ENCODE measurements around the gene PDZK1IP1.

The PDZK1IP1 gene, protein sequence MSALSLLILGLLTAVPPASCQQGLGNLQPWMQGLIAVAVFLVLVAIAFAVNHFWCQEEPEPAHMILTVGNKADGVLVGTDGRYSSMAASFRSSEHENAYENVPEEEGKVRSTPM

GRCh38 chr1:47189844-47190508 lies at the start of gene PDZK1IP1:
Gene PDZK1IP1, minus strand, starts transcription at chr1:47190036. Its CDS starts 104 bp downstream, at chr1:47189932.
- no peak for DNase-seq (ENCODE audit: low read depth in 3 of 3)

- DNase-seq (ENCODE audit: low read depth in 3 of 3): no peak
These were observed 49.2 kb upstream of the PDZK1IP1 start for GRCh38 chr1:47238935-47239592.

DNA sequence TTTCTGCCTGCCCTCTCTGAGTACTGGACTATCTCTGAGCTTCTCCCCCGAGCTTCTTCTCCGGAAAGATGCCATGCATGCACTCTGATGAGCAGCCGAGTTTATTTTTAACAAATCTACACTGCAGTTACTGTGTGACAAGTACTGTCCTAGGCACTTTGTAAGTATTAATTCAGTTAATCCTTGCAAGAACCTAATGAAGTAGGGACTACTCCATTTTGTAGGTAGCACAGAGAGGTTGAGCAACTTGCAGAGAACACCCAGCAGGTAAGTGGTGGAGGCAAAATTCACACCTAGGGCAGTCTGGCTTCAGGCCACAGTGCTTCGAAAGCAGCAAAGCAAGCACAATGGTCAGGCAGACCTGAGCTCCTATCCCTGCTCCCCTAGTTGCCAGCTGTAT lies 46.0 kb upstream of the PDZK1IP1 start:
- no peak for DNase-seq (ENCODE audit: low read depth in 3 of 3)

DNA sequence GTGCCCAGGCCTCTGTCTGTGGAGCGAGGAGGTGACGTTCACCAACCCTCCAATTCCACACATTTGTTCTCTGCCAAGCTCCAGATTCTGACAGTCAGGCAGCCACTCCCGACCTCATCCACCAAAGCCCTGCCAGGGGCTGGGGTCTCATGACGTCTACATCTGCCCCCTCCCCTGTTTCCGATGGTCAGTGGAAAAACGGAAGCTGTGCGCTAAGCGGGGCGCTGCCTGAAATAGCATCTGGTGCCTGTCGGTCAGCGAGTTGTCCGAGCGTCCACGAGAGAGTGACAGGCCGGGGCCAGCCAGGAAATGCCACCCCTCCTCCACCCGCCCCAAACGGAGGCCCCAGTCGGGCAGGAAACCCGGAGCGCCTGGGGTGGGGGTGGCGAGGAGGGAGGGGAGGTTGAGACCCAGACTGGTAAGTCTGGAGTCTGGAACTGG lies 45.4 kb upstream of the PDZK1IP1 start:
- no peak for DNase-seq (ENCODE audit: low read depth in 3 of 3)

DNA sequence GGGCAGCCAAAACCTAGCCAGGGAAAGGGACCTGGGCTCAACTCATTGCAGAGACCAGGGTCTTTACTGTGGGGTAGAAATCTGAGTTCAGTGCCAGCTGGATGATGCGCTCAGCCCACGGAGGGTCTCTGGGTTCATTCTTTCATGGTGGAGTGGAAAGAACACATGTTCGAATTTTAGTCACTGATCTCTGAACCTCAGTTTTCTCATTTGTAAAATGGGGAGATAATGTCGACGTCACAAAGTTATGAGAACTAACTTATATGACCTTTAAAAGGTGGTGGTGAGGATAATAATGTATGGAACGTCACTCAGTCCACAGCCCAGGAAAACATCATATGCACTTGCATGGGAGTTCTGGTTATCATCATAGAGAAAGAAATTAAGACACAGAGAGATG lies 43.4 kb upstream of the PDZK1IP1 start:
- no peak for DNase-seq (ENCODE audit: low read depth in 3 of 3)

GRCh38 chr1:47232187-47232874 lies 42.5 kb upstream of the PDZK1IP1 start, which contains the start of gene TAL1:
Gene TAL1, minus strand, starts transcription at chr1:47232225. Its CDS starts 6,337 bp downstream, at chr1:47225888.
- DNase-seq (ENCODE audit: low read depth in 3 of 3): no peak

- DNase-seq (ENCODE audit: low read depth in 3 of 3): no peak
These were observed 41.7 kb upstream of the PDZK1IP1 start for GRCh38 chr1:47231301-47232186.

GRCh38 chr1:47230692-47231300 lies 41.0 kb upstream of the PDZK1IP1 start:
- no peak for DNase-seq (ENCODE audit: low read depth in 3 of 3)

DNA sequence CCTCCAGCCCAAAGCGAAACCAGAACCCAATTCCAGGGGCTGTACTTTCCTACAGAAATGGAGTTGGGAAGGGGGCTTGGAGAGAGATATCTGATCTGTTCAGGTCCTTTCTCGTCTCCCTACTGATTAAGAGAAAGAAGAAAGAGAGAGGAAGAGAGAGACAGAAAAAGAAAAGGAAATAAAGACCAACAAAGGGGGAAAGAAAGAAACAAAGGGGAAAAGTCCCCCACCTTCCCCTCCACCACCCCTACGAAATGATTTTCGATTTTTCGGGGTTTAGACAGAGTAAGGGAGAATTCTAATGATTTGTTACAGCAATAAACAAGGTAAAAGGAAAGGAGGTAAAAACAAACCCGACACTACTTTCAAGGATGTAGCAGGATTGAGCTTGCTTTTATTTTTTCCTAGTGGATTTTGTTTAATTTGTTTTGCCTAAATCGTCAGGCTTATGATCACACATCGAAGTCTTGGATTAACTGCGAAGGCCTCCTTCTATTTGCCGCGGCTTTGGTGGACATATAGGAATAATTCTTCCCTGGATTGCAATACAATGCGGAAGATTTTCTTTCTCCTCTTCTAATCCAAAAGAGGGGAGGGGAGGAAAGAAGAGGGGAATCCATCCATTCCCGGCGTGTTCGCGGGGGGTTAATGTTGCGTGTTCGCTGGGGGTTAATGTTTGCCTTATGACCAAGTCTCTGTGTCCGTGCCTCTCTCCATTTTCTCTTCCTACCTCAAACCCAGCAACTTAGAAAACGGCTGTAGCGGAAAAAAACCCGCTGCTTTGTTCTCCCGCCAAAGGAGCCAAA lies 40.3 kb upstream of the PDZK1IP1 start:
- DNase-seq (ENCODE audit: low read depth in 3 of 3): no peak

GRCh38 chr1:47229031-47229885 lies 39.4 kb upstream of the PDZK1IP1 start:
- DNase-seq (ENCODE audit: low read depth in 3 of 3): no peak

- no peak for DNase-seq (ENCODE audit: low read depth in 3 of 3)
These were observed 38.8 kb upstream of the PDZK1IP1 start for GRCh38 chr1:47228644-47229030.

- no peak for DNase-seq (ENCODE audit: low read depth in 3 of 3)
These were observed 37.8 kb upstream of the PDZK1IP1 start for GRCh38 chr1:47227341-47228232.

DNA sequence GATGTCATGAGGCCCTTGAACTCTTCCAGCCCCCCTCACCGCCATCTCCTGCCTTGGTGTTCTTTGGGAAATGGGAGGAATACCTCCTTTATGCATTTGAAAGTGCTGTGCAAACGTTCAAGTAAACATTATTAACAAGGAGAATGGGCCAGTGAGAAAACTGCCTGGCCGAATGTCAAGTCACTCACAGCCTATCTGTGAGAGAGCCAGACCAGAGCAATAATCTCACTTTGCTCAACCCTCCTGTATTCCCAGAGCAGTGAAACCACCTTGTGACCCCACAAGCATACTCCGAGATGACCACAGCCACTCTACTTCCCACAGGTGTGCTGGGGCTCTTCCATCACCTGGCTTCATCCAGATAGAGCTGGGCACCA lies 37.0 kb upstream of the PDZK1IP1 start:
- no peak for DNase-seq (ENCODE audit: low read depth in 3 of 3)

GRCh38 chr1:47226121-47226838 lies 36.4 kb upstream of the PDZK1IP1 start:
- no peak for DNase-seq (ENCODE audit: low read depth in 3 of 3)

DNA sequence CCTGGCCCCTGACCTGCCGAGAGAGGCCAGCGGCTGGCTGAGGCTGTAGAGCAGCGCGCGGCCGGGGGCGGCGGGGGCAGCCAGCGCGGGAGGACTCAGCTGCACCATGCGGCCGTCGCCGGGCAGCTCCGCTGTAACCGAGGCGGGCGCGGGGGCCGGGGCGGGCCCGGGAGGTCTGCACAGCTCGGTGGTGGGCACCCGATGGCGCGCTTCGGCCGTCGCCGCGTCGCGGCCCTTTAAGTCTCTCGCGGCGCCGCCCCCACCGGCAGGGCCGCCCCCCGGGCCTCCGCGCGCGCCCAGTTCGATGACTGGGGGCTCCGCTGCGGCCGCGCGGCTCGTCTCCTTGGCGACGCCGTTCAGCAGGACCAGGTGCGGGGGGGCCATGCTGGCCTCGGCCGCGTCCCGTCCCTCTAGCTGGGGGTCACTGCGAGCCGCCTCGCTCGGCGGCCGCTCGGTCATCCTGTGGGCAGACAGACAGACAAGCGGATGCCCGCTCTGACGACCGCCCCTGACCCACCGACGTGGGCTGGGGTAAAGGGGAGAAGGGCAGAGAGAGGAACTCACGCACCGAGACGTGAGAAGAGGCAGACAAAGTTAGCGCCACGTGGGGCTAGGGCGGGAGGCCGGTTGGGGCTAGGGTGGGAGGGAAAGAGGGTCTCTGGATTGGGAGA lies 35.7 kb upstream of the PDZK1IP1 start:
- DNase-seq (ENCODE audit: low read depth in 3 of 3): no peak

GRCh38 chr1:47224676-47225399 lies 35.0 kb upstream of the PDZK1IP1 start:
- no peak for DNase-seq (ENCODE audit: low read depth in 3 of 3)

Data from stimulated activated CD4-positive, alpha-beta T cell treated with anti-CD3 and anti-CD28 coated beads, TNF-alpha, amount 100 ng/mL, for 24 hours (primary cell).